Measurements from ENCODE around the gene CMTM1. TPM values are rescaled to one million over a fixed set of nuclear protein-coding genes. Genes with fewer than 3 reads are reported as not detected.

CMTM1 gene
- polyA plus RNA-seq, 1 donor from 2014 or later = 1.6 TPM

- Histone ChIP-seq H3K79me2 (replicated peaks; ENCODE audit: insufficient read depth, low read length) (no peaks in the 10 kb centered on the region), H4K20me1 (ENCODE audit: insufficient read depth) (no peaks in the 10 kb centered on the region), H3K4me3 (ENCODE audit: low read length) (no peak overlapping the region), H3K27me3 (ENCODE audit: insufficient read depth, low read depth, low read length) (no peaks in the 10 kb centered on the region), H3K9me3 (ENCODE audit: low read length) (no peaks in the 10 kb centered on the region), H3K36me3 (ENCODE audit: insufficient read depth, low read length) (no peaks in the 10 kb centered on the region), H3K9ac (ENCODE audit: low read length) (no peak overlapping the region), H3F3A (ENCODE audit: insufficient read depth, low read length, poor library complexity, severe bottlenecking) (no peaks in the 10 kb centered on the region), H3K9me2 (ENCODE audit: insufficient read depth, low read length) (no peaks in the 10 kb centered on the region), H3K4me2 (ENCODE audit: low read length) (no peak overlapping the region), H3K27ac (ENCODE audit: low read length) (no peak overlapping the region), H2AFZ (ENCODE audit: low read depth, low read length) (no peak overlapping the region)
- no peak for TF ChIP-seq TAF1 (IDR thresholded peaks at IDR 0.05; ENCODE audit: low read depth)
- no peak for TF ChIP-seq MXI1 (conservative IDR thresholded peaks at IDR 0.05; ENCODE audit: poor library complexity, severe bottlenecking)
- no peak for TF ChIP-seq SMC3 (conservative IDR thresholded peaks at IDR 0.05; ENCODE audit: poor library complexity)
- no peak for TF ChIP-seq RAD21 (conservative IDR thresholded peaks at IDR 0.05)
- TF ChIP-seq, protein P1, sequence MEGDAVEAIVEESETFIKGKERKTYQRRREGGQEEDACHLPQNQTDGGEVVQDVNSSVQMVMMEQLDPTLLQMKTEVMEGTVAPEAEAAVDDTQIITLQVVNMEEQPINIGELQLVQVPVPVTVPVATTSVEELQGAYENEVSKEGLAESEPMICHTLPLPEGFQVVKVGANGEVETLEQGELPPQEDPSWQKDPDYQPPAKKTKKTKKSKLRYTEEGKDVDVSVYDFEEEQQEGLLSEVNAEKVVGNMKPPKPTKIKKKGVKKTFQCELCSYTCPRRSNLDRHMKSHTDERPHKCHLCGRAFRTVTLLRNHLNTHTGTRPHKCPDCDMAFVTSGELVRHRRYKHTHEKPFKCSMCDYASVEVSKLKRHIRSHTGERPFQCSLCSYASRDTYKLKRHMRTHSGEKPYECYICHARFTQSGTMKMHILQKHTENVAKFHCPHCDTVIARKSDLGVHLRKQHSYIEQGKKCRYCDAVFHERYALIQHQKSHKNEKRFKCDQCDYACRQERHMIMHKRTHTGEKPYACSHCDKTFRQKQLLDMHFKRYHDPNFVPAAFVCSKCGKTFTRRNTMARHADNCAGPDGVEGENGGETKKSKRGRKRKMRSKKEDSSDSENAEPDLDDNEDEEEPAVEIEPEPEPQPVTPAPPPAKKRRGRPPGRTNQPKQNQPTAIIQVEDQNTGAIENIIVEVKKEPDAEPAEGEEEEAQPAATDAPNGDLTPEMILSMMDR (IDR thresholded peaks at IDR 0.05; ENCODE audit: poor library complexity, severe bottlenecking) = no peak
- TF ChIP-seq EZH2 (IDR thresholded peaks at IDR 0.05; ENCODE audit: borderline replicate concordance, insufficient read depth, low read length, poor library complexity, severe bottlenecking) = no peak
- no peak for TF ChIP-seq POLR2AphosphoS5 (IDR thresholded peaks at IDR 0.05)
- no peak for TF ChIP-seq REST (IDR thresholded peaks at IDR 0.05; ENCODE audit: borderline replicate concordance)
- TF ChIP-seq EP300 (conservative IDR thresholded peaks at IDR 0.05; ENCODE audit: poor library complexity, severe bottlenecking) = no peak
Measured at GRCh38 chr16:66534376-66534799, 31.9 kb upstream of the CMTM1 start.

DNA sequence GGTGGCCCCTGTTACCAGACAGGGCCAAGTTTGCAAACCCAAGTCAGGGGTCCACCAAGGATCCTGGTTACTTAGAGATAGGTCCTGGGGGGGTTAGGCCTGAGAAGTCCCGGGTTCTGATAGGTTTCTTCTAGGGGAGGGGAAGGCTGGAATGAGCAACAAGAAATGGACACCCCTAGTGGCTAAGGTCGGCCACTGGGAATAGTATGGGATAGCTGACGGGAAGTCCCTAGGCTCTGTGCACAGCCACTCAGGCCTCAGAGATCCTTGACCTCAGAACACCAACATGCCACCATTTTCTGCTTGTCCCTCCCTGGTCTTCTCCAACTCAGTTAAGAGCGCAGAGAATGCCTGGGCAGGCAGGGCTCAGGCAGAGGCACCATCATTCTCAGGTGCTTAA lies 29.7 kb upstream of the CMTM1 start:
- Histone ChIP-seq H3K4me2 (ENCODE audit: low read length) (no peak overlapping the region), H3K9me3 (ENCODE audit: low read length) (no peaks in the 10 kb centered on the region), H3K27me3 (ENCODE audit: insufficient read depth, low read depth, low read length) (no peaks in the 10 kb centered on the region), H4K20me1 (ENCODE audit: insufficient read depth) (no peaks in the 10 kb centered on the region), H3K79me2 (replicated peaks; ENCODE audit: insufficient read depth, low read length) (no peaks in the 10 kb centered on the region), H3K36me3 (ENCODE audit: insufficient read depth, low read length) (no peaks in the 10 kb centered on the region), H3K27ac (ENCODE audit: low read length) (no peak overlapping the region), H3K4me3 (ENCODE audit: low read length) (no peak overlapping the region), H3K9me2 (ENCODE audit: insufficient read depth, low read length) (no peaks in the 10 kb centered on the region), H3F3A (ENCODE audit: insufficient read depth, low read length, poor library complexity, severe bottlenecking) (no peaks in the 10 kb centered on the region), H2AFZ (ENCODE audit: low read depth, low read length) (no peak overlapping the region), H3K9ac (ENCODE audit: low read length) (no peak overlapping the region)
- no peak for TF ChIP-seq REST (IDR thresholded peaks at IDR 0.05; ENCODE audit: borderline replicate concordance)
- no peak for TF ChIP-seq EZH2 (IDR thresholded peaks at IDR 0.05; ENCODE audit: borderline replicate concordance, insufficient read depth, low read length, poor library complexity, severe bottlenecking)
- no peak for TF ChIP-seq EP300 (conservative IDR thresholded peaks at IDR 0.05; ENCODE audit: poor library complexity, severe bottlenecking)
- TF ChIP-seq, protein P1 (IDR thresholded peaks at IDR 0.05; ENCODE audit: poor library complexity, severe bottlenecking) = no peak
- TF ChIP-seq TAF1 (IDR thresholded peaks at IDR 0.05; ENCODE audit: low read depth) = no peak
- no peak for TF ChIP-seq MXI1 (conservative IDR thresholded peaks at IDR 0.05; ENCODE audit: poor library complexity, severe bottlenecking)
- no peak for TF ChIP-seq SMC3 (conservative IDR thresholded peaks at IDR 0.05; ENCODE audit: poor library complexity)
- TF ChIP-seq RAD21 (conservative IDR thresholded peaks at IDR 0.05) = no peak
- no peak for TF ChIP-seq POLR2AphosphoS5 (IDR thresholded peaks at IDR 0.05)
